Neural cell (in vitro differentiated cells): ENCODE measurements around the gene MAP4K3. TPM values are rescaled to one million over a fixed set of nuclear protein-coding genes. Genes with fewer than 3 reads are reported as not detected.

ENCODE experiments used
- H2AFZ ChIP-seq: fragments of 200-600, 300-800 bp; sonication (generic), shearing (Covaris generic); 2 replicates; pipeline ENCODE4 v1.6.0; 2014; ENCODE audit warnings: low read depth, mild to moderate bottlenecking, antibody characterized with exemption, low read length, moderate library complexity
- H3F3A ChIP-seq: fragments of 200-600 bp; shearing (Covaris generic); 2 replicates; pipeline ENCODE4 v1.6.1; 2016; ENCODE audit warnings: mild to moderate bottlenecking, moderate library complexity, mixed read lengths, antibody characterized with exemption, low read length; ENCODE audit not compliant: insufficient read depth, poor library complexity, severe bottlenecking
- H3K27ac ChIP-seq: fragments of 200-600, 300-800 bp; sonication (generic), shearing (Covaris generic); 2 replicates; pipeline ENCODE4 v1.5.1; 2014; ENCODE audit warnings: mild to moderate bottlenecking, low read length, moderate library complexity
- H3K27me3 ChIP-seq: fragments of 300-800, 200-600 bp; sonication (generic), shearing (Covaris generic); 2 replicates; pipeline ENCODE4 v1.6.0; 2014; ENCODE audit warnings: mild to moderate bottlenecking, low read depth, low read length, moderate library complexity; ENCODE audit not compliant: insufficient read depth
- H3K36me3 ChIP-seq: fragments of 300-800, 200-600 bp; sonication (generic), shearing (Covaris generic); 2 replicates; pipeline ENCODE4 v1.5.1; 2014; ENCODE audit warnings: mild to moderate bottlenecking, antibody characterized with exemption, low read length, moderate library complexity; ENCODE audit not compliant: insufficient read depth
- H3K4me2 ChIP-seq: fragments of 300-800, 200-600 bp; sonication (generic), shearing (Covaris generic); 2 replicates; pipeline ENCODE4 v1.6.0; 2014; ENCODE audit warnings: mild to moderate bottlenecking, low read length
- H3K4me3 ChIP-seq: fragments of 300-800, 200-600 bp; sonication (generic), shearing (Covaris generic); 2 replicates; pipeline ENCODE4 v1.5.1; 2014; ENCODE audit warnings: mild to moderate bottlenecking, low read length, moderate library complexity
- H3K79me2 ChIP-seq: fragments of 200-600 bp; shearing (Covaris generic); replicated peaks from 2 replicates; pipeline ENCODE4 v1.6.0; 2014; ENCODE audit warnings: mild to moderate bottlenecking, low read length, moderate library complexity; ENCODE audit not compliant: insufficient read depth
- H3K9ac ChIP-seq: fragments of 300-800, 200-600 bp; sonication (generic), shearing (Covaris generic); 2 replicates; pipeline ENCODE4 v1.6.1; 2016; ENCODE audit warnings: mild to moderate bottlenecking, low read length, mixed read lengths
- H3K9me2 ChIP-seq: fragments of 200-600 bp; shearing (Covaris generic); 2 replicates; pipeline ENCODE4 v1.6.1; 2016; ENCODE audit warnings: mild to moderate bottlenecking, low read length, mixed read lengths; ENCODE audit not compliant: insufficient read depth
- H3K9me3 ChIP-seq: fragments of 200-600, 300-800 bp; sonication (generic), shearing (Covaris generic); 2 replicates; pipeline ENCODE4 v1.6.1; 2016; ENCODE audit warnings: mild to moderate bottlenecking, mixed run types, low read length, moderate library complexity, mixed read lengths
- H4K20me1 ChIP-seq: fragments of 200-600 bp; shearing (Covaris generic); 2 replicates; pipeline ENCODE4 v1.6.1; 2016; ENCODE audit warnings: mild to moderate bottlenecking, mixed run types; ENCODE audit not compliant: insufficient read depth
- EP300 ChIP-seq: fragments of 450-650 bp; conservative IDR thresholded peaks from 2 replicates; pipeline ENCODE4 v1.6.1; 2014; ENCODE audit warnings: antibody characterized with exemption, mild to moderate bottlenecking, moderate library complexity; ENCODE audit not compliant: poor library complexity, severe bottlenecking
- EZH2 ChIP-seq: fragments of 200-600, 300-800 bp; shearing (Covaris generic), sonication (generic); IDR thresholded peaks from 2 replicates; pipeline ENCODE4 v1.6.1; 2014; ENCODE audit warnings: antibody characterized with exemption, low read length, borderline replicate concordance, mild to moderate bottlenecking; ENCODE audit not compliant: insufficient read depth, poor library complexity, severe bottlenecking
- MXI1 ChIP-seq: fragments of 450-650 bp; conservative IDR thresholded peaks from 2 replicates; pipeline ENCODE4 v1.6.1; 2014; ENCODE audit warnings: antibody characterized with exemption, mild to moderate bottlenecking; ENCODE audit not compliant: poor library complexity, severe bottlenecking
- POLR2AphosphoS5 ChIP-seq: IDR thresholded peaks from 2 replicates; pipeline ENCODE4 v1.6.1; 2012
- RAD21 ChIP-seq: fragments of 450-650 bp; conservative IDR thresholded peaks from 2 replicates; pipeline ENCODE4 v1.6.1; 2014; ENCODE audit warnings: antibody characterized with exemption, mild to moderate bottlenecking, moderate library complexity
- SMC3 ChIP-seq: fragments of 450-650 bp; conservative IDR thresholded peaks from 2 replicates; pipeline ENCODE4 v1.6.1; 2014; ENCODE audit warnings: antibody characterized with exemption, mild to moderate bottlenecking, moderate library complexity; ENCODE audit not compliant: poor library complexity
- TAF1 ChIP-seq: IDR thresholded peaks from 2 replicates; pipeline ENCODE4 v1.6.1; 2012; ENCODE audit warnings: low read depth
- polyA plus RNA-seq: library from polyadenylated mRNA; depleted of rRNA; stranded (reverse); fragments of >200 nt; gene quantifications from 2 replicates; pipeline ENCODE4 v1.2.3, GENCODE V29; 2014
- TF ChIP-seq, protein P1 (sequence below): IDR thresholded peaks from 2 replicates; pipeline ENCODE4 v1.6.1; 2012; ENCODE audit warnings: borderline replicate concordance
- TF ChIP-seq, protein P2 (sequence below): fragments of 450-650 bp; IDR thresholded peaks from 2 replicates; pipeline ENCODE4 v1.5.1; 2014; ENCODE audit warnings: antibody characterized with exemption, mild to moderate bottlenecking, moderate library complexity; ENCODE audit not compliant: poor library complexity, severe bottlenecking

MAP4K3 gene
- polyA plus RNA-seq, 1 donor from 2014 or later, result 105 TPM

DNA sequence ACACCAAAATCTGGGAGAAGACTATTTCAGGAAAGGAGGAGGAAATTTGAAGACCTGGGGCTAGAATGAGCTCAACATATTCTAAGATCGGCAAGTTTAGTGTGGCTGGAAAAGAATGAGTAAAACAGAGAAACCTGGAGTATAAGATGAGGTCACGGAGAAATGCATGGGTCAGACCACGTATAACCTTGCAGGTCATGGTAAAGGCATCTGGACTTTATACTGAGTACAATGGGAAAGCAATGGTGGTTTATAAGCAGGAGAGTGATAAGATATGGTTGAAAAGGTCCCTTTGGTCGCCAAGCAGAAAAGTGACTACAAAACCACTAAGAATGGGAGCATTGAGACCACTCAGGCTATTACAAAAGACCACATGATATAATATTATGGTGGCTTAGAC, 102.1 kb downstream of the MAP4K3 start:
- H4K20me1 ChIP-seq, result no peaks in the 10 kb centered on the region
- no peaks in the 10 kb centered on the region for H3K9me2 ChIP-seq
- no peak overlapping the region for H2AFZ ChIP-seq
- H3K9ac ChIP-seq, result no peak overlapping the region
- no peak overlapping the region for H3K4me3 ChIP-seq
- TF ChIP-seq, protein P1, sequence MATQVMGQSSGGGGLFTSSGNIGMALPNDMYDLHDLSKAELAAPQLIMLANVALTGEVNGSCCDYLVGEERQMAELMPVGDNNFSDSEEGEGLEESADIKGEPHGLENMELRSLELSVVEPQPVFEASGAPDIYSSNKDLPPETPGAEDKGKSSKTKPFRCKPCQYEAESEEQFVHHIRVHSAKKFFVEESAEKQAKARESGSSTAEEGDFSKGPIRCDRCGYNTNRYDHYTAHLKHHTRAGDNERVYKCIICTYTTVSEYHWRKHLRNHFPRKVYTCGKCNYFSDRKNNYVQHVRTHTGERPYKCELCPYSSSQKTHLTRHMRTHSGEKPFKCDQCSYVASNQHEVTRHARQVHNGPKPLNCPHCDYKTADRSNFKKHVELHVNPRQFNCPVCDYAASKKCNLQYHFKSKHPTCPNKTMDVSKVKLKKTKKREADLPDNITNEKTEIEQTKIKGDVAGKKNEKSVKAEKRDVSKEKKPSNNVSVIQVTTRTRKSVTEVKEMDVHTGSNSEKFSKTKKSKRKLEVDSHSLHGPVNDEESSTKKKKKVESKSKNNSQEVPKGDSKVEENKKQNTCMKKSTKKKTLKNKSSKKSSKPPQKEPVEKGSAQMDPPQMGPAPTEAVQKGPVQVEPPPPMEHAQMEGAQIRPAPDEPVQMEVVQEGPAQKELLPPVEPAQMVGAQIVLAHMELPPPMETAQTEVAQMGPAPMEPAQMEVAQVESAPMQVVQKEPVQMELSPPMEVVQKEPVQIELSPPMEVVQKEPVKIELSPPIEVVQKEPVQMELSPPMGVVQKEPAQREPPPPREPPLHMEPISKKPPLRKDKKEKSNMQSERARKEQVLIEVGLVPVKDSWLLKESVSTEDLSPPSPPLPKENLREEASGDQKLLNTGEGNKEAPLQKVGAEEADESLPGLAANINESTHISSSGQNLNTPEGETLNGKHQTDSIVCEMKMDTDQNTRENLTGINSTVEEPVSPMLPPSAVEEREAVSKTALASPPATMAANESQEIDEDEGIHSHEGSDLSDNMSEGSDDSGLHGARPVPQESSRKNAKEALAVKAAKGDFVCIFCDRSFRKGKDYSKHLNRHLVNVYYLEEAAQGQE, result no peak
- TF ChIP-seq, protein P2, sequence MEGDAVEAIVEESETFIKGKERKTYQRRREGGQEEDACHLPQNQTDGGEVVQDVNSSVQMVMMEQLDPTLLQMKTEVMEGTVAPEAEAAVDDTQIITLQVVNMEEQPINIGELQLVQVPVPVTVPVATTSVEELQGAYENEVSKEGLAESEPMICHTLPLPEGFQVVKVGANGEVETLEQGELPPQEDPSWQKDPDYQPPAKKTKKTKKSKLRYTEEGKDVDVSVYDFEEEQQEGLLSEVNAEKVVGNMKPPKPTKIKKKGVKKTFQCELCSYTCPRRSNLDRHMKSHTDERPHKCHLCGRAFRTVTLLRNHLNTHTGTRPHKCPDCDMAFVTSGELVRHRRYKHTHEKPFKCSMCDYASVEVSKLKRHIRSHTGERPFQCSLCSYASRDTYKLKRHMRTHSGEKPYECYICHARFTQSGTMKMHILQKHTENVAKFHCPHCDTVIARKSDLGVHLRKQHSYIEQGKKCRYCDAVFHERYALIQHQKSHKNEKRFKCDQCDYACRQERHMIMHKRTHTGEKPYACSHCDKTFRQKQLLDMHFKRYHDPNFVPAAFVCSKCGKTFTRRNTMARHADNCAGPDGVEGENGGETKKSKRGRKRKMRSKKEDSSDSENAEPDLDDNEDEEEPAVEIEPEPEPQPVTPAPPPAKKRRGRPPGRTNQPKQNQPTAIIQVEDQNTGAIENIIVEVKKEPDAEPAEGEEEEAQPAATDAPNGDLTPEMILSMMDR, result no peak
- TF ChIP-seq TAF1, result no peak
- TF ChIP-seq EP300, result no peak
- TF ChIP-seq POLR2AphosphoS5, result no peak
- TF ChIP-seq MXI1, result no peak
- TF ChIP-seq SMC3, result no peak
- TF ChIP-seq RAD21, result no peak
- TF ChIP-seq EZH2, result no peak
- no peaks in the 10 kb centered on the region for H3F3A ChIP-seq
- no peaks in the 10 kb centered on the region for H3K9me3 ChIP-seq
- H3K4me2 ChIP-seq, result no peak overlapping the region
- H3K27me3 ChIP-seq, result no peaks in the 10 kb centered on the region
- no peaks in the 10 kb centered on the region for H3K36me3 ChIP-seq
- no peak overlapping the region for H3K27ac ChIP-seq
- peaks cover 4% of the 10 kb centered on the region for H3K79me2 ChIP-seq

DNA sequence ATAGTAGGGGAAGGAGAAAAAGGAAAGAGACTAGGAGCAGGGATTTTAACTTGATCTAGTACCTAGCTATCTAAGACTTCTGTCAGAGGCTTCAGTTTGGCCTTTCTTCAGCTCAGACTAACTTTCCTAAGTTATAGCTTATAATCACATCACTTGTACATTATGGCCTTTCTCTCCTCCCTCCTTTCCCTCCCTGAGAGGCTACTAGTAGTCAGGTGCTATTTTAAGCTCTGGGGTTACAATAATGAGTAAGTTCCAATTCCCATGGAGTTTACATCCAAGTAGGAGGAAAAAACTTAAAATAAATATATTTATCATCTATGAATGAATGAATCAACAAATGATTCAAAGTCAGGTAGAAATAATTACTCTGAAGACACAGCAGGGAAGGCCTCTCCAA, 102.6 kb downstream of the MAP4K3 start:
- TF ChIP-seq MXI1, result no peak
- TF ChIP-seq RAD21, result no peak
- TF ChIP-seq TAF1, result no peak
- no peak for TF ChIP-seq EZH2
- no peak for TF ChIP-seq EP300
- TF ChIP-seq, protein P1, result no peak
- TF ChIP-seq POLR2AphosphoS5, result no peak
- TF ChIP-seq SMC3, result no peak
- TF ChIP-seq, protein P2, result no peak
- peaks cover 1% of the 10 kb centered on the region for H3K79me2 ChIP-seq

More for the DNA sequence above, 102.6 kb downstream of the MAP4K3 start:
- Histone ChIP-seq H3K9me2 (no peaks in the 10 kb centered on the region), H3K36me3 (no peaks in the 10 kb centered on the region), H3F3A (no peaks in the 10 kb centered on the region), H3K4me3 (no peak overlapping the region), H3K4me2 (no peak overlapping the region), H3K27ac (no peak overlapping the region), H3K27me3 (no peaks in the 10 kb centered on the region), H3K9ac (no peak overlapping the region), H4K20me1 (no peaks in the 10 kb centered on the region), H3K9me3 (no peaks in the 10 kb centered on the region), H2AFZ (no peak overlapping the region)
